Kidney epithelial cell (primary cell): ENCODE data around the gene BCAP31. TPM values are rescaled to one million over a fixed set of nuclear protein-coding genes. Genes with fewer than 3 reads are reported as not detected.
A peak's percentile ranks its signal among the peaks of the same experiment; 100 is the strongest.
"Not testable (repeated sequence)": the region's sequence is repeated elsewhere in the genome, so short reads cannot be mapped to it uniquely, and the experiment has no call there.

ENCODE experiments used
- DNase-seq: peaks from one replicate; pipeline ENCODE4 v3.0.0-alpha.2; 2010; ENCODE audit warnings: low read depth
- H3K27me3 ChIP-seq: 2 replicates; pipeline ENCODE4 v1.6.0; 2011; ENCODE audit warnings: low read length; ENCODE audit not compliant: control insufficient read depth, insufficient read depth
- H3K36me3 ChIP-seq: 2 replicates; pipeline ENCODE4 v1.5.1; 2011; ENCODE audit warnings: low read length; ENCODE audit not compliant: control insufficient read depth, insufficient read depth
- H3K4me3 ChIP-seq: 2 replicates; pipeline ENCODE4 v1.5.1; 2011; ENCODE audit warnings: low read depth, mild to moderate bottlenecking, control low read depth, low read length
- total RNA-seq: library from RNA; depleted of rRNA; stranded (reverse); fragments of >200 nt; gene quantifications from 2 replicates; pipeline ENCODE4 v1.2.3, GENCODE V29; 2015
- TF ChIP-seq, protein P1 (sequence below): IDR thresholded peaks from 2 replicates; pipeline ENCODE4 v1.5.1; 2011; ENCODE audit warnings: mild to moderate bottlenecking, moderate library complexity, low read length, control low read depth, inconsistent platforms; ENCODE audit not compliant: insufficient read depth, poor library complexity, severe bottlenecking

The BCAP31 gene
- total RNA-seq, 1 donor from 2014 or later = 179 TPM

- no peak overlapping the region for H3K4me3 ChIP-seq
Observed at GRCh38 chrX:153744210-153745066, 20.3 kb upstream of the BCAP31 start.

GRCh38 chrX:153743468-153744209 is 19.5 kb upstream of the BCAP31 start:
- H3K27me3 ChIP-seq, H3K4me3 ChIP-seq, DNase-seq: not testable (repeated sequence)

More at GRCh38 chrX:153744210-153745066, 20.3 kb upstream of the BCAP31 start:
- TF ChIP-seq, protein P1, sequence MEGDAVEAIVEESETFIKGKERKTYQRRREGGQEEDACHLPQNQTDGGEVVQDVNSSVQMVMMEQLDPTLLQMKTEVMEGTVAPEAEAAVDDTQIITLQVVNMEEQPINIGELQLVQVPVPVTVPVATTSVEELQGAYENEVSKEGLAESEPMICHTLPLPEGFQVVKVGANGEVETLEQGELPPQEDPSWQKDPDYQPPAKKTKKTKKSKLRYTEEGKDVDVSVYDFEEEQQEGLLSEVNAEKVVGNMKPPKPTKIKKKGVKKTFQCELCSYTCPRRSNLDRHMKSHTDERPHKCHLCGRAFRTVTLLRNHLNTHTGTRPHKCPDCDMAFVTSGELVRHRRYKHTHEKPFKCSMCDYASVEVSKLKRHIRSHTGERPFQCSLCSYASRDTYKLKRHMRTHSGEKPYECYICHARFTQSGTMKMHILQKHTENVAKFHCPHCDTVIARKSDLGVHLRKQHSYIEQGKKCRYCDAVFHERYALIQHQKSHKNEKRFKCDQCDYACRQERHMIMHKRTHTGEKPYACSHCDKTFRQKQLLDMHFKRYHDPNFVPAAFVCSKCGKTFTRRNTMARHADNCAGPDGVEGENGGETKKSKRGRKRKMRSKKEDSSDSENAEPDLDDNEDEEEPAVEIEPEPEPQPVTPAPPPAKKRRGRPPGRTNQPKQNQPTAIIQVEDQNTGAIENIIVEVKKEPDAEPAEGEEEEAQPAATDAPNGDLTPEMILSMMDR = peak; percentile 28
- peaks cover 2% of the 10 kb centered on the region for H3K27me3 ChIP-seq
- H3K36me3 ChIP-seq = no peaks in the 10 kb centered on the region
- DNase-seq = no peak

DNA sequence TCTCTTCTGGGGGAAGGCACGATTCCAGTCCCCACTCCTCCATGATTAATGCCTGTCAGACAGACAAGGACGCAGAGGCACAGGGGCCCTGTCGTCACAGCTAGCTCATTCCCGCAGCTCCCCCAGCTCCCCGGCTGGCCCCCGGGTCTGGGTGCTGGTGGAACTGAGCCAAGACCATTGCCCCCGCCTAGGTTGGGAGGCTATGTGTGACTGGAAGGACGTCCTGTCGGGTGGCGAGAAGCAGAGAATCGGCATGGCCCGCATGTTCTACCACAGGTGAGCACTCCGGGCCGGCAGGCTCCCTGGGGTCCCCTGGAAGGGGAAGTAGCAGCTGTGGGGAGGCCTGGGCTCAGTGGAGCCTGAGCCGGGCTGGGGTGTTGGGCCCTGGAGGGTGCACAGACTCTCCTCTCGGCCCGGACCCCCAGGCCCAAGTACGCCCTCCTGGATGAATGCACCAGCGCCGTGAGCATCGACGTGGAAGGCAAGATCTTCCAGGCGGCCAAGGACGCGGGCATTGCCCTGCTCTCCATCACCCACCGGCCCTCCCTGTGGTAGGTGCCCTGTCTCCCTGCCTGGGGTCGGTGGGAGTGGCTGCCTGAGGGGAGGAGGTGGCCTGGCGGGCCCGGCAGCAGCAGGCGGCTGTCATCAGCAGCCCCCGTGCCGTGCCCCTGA is 18.7 kb upstream of the BCAP31 start:
- DNase-seq, H3K27me3 ChIP-seq, H3K36me3 ChIP-seq, H3K4me3 ChIP-seq: not testable (repeated sequence)

More at GRCh38 chrX:153743468-153744209, 19.5 kb upstream of the BCAP31 start:
- not testable (repeated sequence) for H3K36me3 ChIP-seq

DNA sequence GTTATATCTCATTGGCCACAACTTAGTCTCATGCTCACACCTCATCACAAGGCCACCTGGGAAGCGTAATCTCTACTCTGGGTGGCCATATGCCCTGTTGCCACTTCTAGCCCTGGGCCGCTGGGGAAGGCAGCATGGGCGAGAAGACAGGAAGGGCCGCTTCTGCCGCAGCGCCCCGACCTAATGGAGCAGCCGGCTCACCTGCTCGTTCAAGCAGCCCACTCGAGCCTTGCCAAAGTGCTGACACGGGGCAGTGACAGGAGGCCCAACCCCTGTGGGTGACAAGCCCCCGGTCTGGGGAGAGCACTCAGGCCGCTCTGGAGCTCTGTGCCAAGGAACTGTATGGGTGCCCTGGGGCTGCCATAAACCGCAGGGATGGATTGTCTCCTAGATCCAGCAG is 17.9 kb upstream of the BCAP31 start:
- DNase-seq, H3K27me3 ChIP-seq, H3K36me3 ChIP-seq, H3K4me3 ChIP-seq: not testable (repeated sequence)

GRCh38 chrX:153741446-153741845 is 17.3 kb upstream of the BCAP31 start:
- H3K4me3 ChIP-seq = no peak overlapping the region
- H3K36me3 ChIP-seq = no peaks in the 10 kb centered on the region
- TF ChIP-seq, protein P1 = no peak
- peaks cover 2% of the 10 kb centered on the region for H3K27me3 ChIP-seq
- no peak for DNase-seq

GRCh38 chrX:153740631-153741222 is 16.5 kb upstream of the BCAP31 start:
- Histone ChIP-seq H3K4me3 (no peak overlapping the region), H3K36me3 (no peaks in the 10 kb centered on the region), H3K27me3 (peaks cover 2% of the 10 kb centered on the region)
- TF ChIP-seq, protein P1 = no peak
- DNase-seq = no peak
